DMS79 (cell line): Measurements from ENCODE around the gene PCDH19.
"Not testable (repeated sequence)": the region's sequence is repeated elsewhere in the genome, so short reads cannot be mapped to it uniquely, and the experiment has no call there.

Experiments
- DNase-seq: peaks from one replicate; lab custom pipeline; 2025; lab: John Stamatoyannopoulos, UW

The PCDH19 gene

GRCh38 chrX:100409610-100410590, at the start of gene PCDH19:
PCDH19 (minus strand) TSS chrX:100410273; CDS start chrX:100408597, 1,676 bp downstream.
- DNase-seq: no peak

GRCh38 chrX:100449696-100450608, 39.9 kb upstream of the PCDH19 start:
- DNase-seq: no peak

- no peak for DNase-seq
These were observed 37.8 kb upstream of the PCDH19 start for GRCh38 chrX:100447655-100448397.

GRCh38 chrX:100445593-100445992, 35.5 kb upstream of the PCDH19 start:
- no peak for DNase-seq

- DNase-seq: not testable (repeated sequence)
These were observed 31.2 kb upstream of the PCDH19 start for GRCh38 chrX:100441321-100441720.

- no peak for DNase-seq
These were observed 29.9 kb upstream of the PCDH19 start for GRCh38 chrX:100440006-100440405.

GRCh38 chrX:100435726-100436125, 25.7 kb upstream of the PCDH19 start:
- DNase-seq: no peak

GRCh38 chrX:100424012-100424411, 13.9 kb upstream of the PCDH19 start:
- DNase-seq: no peak

- no peak for DNase-seq
These were observed 8.5 kb upstream of the PCDH19 start for GRCh38 chrX:100418556-100418955.

GRCh38 chrX:100417681-100418080, 7.6 kb upstream of the PCDH19 start:
- DNase-seq: no peak

GRCh38 chrX:100413229-100413628, 3.2 kb upstream of the PCDH19 start:
- no peak for DNase-seq

GRCh38 chrX:100411802-100412715, 2.0 kb upstream of the PCDH19 start:
- DNase-seq: no peak

GRCh38 chrX:100410901-100411801, 1.1 kb upstream of the PCDH19 start:
- no peak for DNase-seq

GRCh38 chrX:100408713-100409609, 1.1 kb downstream of the PCDH19 start:
- no peak for DNase-seq

- no peak for DNase-seq
These were observed 2.0 kb downstream of the PCDH19 start for GRCh38 chrX:100407784-100408712.

GRCh38 chrX:100407147-100407783, 2.8 kb downstream of the PCDH19 start:
- no peak for DNase-seq

GRCh38 chrX:100405424-100405823, 4.6 kb downstream of the PCDH19 start:
- DNase-seq: no peak
